ENCODE measurements around the gene KANSL1. TPM values are rescaled to one million over a fixed set of nuclear protein-coding genes. Genes with fewer than 3 reads are reported as not detected.

The KANSL1 gene
- total RNA-seq, 1 experiment from 2014 or later: 72.7 TPM

GRCh38 chr17:46032909-46033308 is 160.3 kb downstream of the KANSL1 start (continued):
- TF ChIP-seq, protein P1, sequence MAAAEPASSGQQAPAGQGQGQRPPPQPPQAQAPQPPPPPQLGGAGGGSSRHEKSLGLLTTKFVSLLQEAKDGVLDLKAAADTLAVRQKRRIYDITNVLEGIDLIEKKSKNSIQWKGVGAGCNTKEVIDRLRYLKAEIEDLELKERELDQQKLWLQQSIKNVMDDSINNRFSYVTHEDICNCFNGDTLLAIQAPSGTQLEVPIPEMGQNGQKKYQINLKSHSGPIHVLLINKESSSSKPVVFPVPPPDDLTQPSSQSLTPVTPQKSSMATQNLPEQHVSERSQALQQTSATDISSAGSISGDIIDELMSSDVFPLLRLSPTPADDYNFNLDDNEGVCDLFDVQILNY (CRISPR knock-in tag; IDR thresholded peaks at IDR 0.05): no peak
- no peak for TF ChIP-seq NFATC4 (CRISPR knock-in tag; IDR thresholded peaks at IDR 0.05)
- TF ChIP-seq ZNF121 (CRISPR knock-in tag; IDR thresholded peaks at IDR 0.05): no peak
- TF ChIP-seq FOXK1 (CRISPR knock-in tag; IDR thresholded peaks at IDR 0.05): no peak
- TF ChIP-seq ZNF416 (CRISPR knock-in tag; IDR thresholded peaks at IDR 0.05): no peak
- TF ChIP-seq NR2C2 (CRISPR knock-in tag; IDR thresholded peaks at IDR 0.05): no peak

DNA sequence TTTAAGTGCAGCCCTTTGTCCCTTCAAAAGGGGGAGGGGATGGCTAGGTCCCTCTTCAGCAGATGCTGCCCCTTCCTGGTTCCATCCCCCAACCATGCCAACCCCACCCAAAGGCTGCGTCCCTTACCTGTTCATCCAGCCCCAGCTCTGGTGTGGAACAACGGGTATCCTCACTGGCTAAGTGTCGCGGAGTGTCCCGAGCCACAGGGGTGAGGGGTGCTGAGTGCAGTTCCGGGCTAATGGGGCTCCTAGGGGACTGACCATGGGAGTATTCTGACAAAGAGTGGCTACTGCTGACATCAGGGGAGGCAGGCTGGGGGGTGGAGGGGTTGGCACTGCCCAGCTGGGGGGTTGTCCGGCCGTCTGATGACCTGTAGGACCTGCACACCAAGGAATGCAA is 161.3 kb downstream of the KANSL1 start:
- POLR2A ChIA-PET: no interaction called here

More for the DNA sequence above, 161.3 kb downstream of the KANSL1 start:
- Mint-ChIP-seq H3K4me1 (peaks cover 26% of the 10 kb centered on the region), H3K4me3 (no peak overlapping the region), H3K27ac (no peak overlapping the region), H3K9me3 (no peaks in the 10 kb centered on the region), H3K27me3 (ENCODE audit: low read depth) (no peaks in the 10 kb centered on the region), H3K36me3 (peaks cover 71% of the 10 kb centered on the region)
- DNase-seq (ENCODE audit: low spot score) (no peak), ATAC-seq (no peak)
- CTCF ChIA-PET: no interaction called here
- TF ChIP-seq MYBL2 (CRISPR knock-in tag; IDR thresholded peaks at IDR 0.05) (no peak), USF1 (CRISPR knock-in tag; IDR thresholded peaks at IDR 0.05) (no peak), SMAD3 (CRISPR knock-in tag; IDR thresholded peaks at IDR 0.05; ENCODE audit: borderline replicate concordance) (no peak), FOXK1 (CRISPR knock-in tag; IDR thresholded peaks at IDR 0.05) (no peak), EMX1 (CRISPR knock-in tag; IDR thresholded peaks at IDR 0.05) (no peak), TCF7 (CRISPR knock-in tag; IDR thresholded peaks at IDR 0.05; ENCODE audit: low read depth) (no peak), NFYB (CRISPR knock-in tag; conservative IDR thresholded peaks at IDR 0.05; ENCODE audit: low read depth) (no peak), TEAD1 (CRISPR knock-in tag; IDR thresholded peaks at IDR 0.05) (no peak), ATF6 (CRISPR knock-in tag; IDR thresholded peaks at IDR 0.05) (no peak), ZNF317 (CRISPR knock-in tag; IDR thresholded peaks at IDR 0.05; ENCODE audit: borderline replicate concordance, low read depth) (no peak), ZNF423 (CRISPR knock-in tag; IDR thresholded peaks at IDR 0.05) (no peak), PRRX2 (CRISPR knock-in tag; IDR thresholded peaks at IDR 0.05) (no peak), IRF1 (CRISPR knock-in tag; IDR thresholded peaks at IDR 0.05) (no peak)
- TF ChIP-seq, protein P2, sequence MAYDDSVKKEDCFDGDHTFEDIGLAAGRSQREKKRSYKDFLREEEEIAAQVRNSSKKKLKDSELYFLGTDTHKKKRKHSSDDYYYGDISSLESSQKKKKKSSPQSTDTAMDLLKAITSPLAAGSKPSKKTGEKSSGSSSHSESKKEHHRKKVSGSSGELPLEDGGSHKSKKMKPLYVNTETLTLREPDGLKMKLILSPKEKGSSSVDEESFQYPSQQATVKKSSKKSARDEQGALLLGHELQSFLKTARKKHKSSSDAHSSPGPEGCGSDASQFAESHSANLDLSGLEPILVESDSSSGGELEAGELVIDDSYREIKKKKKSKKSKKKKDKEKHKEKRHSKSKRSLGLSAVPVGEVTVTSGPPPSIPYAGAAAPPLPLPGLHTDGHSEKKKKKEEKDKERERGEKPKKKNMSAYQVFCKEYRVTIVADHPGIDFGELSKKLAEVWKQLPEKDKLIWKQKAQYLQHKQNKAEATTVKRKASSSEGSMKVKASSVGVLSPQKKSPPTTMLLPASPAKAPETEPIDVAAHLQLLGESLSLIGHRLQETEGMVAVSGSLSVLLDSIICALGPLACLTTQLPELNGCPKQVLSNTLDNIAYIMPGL (CRISPR knock-in tag; IDR thresholded peaks at IDR 0.05): no peak
- TF ChIP-seq, protein P3, sequence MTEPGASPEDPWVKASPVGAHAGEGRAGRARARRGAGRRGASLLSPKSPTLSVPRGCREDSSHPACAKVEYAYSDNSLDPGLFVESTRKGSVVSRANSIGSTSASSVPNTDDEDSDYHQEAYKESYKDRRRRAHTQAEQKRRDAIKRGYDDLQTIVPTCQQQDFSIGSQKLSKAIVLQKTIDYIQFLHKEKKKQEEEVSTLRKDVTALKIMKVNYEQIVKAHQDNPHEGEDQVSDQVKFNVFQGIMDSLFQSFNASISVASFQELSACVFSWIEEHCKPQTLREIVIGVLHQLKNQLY (CRISPR knock-in tag; IDR thresholded peaks at IDR 0.05): no peak
- TF ChIP-seq, protein P4, sequence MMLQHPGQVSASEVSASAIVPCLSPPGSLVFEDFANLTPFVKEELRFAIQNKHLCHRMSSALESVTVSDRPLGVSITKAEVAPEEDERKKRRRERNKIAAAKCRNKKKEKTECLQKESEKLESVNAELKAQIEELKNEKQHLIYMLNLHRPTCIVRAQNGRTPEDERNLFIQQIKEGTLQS (CRISPR knock-in tag; conservative IDR thresholded peaks at IDR 0.05): no peak
- TF ChIP-seq, protein P5, sequence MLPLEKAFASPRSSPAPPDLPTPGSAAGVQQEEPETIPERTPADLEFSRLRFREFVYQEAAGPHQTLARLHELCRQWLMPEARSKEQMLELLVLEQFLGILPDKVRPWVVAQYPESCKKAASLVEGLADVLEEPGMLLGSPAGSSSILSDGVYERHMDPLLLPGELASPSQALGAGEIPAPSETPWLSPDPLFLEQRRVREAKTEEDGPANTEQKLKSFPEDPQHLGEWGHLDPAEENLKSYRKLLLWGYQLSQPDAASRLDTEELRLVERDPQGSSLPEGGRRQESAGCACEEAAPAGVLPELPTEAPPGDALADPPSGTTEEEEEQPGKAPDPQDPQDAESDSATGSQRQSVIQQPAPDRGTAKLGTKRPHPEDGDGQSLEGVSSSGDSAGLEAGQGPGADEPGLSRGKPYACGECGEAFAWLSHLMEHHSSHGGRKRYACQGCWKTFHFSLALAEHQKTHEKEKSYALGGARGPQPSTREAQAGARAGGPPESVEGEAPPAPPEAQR (CRISPR knock-in tag; IDR thresholded peaks at IDR 0.05): no peak
- TF ChIP-seq, protein P6, sequence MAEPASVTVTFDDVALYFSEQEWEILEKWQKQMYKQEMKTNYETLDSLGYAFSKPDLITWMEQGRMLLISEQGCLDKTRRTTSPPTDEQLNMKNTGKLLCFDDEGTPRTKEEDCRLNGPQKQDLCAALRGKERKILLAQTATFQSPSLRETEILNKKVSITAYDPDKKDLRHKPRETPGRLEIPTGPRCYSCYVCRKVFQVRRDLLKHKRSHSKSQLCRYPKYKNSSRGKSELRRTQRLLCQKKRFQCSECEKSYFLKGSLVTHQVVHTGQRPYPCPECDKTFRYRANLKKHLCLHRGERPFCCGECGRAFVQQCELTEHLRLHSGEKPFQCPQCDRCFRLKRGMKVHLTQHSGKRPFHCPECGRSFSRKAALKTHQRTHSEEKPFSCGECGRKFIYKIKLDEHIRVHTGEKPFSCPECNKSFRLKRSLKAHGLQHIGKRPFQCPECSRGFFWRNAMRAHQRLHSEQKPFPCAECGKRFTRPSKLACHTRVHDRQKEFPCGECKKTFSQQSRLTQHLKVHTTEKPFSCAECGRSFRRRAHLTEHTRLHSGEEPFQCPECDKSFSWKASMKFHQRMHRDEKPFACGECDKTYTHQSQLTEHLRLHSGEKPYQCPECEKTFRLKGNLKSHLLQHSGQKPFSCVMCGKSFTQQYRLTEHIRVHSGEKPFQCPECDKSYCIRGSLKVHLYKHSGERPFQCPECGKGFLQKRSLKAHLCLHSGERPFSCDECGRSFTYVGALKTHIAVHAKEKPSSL (CRISPR knock-in tag; conservative IDR thresholded peaks at IDR 0.05): no peak

Measured in WTC11 (cell line).